Body of pancreas (tissue), 4 donors: Measurements from ENCODE around the gene USF2.

Experiments
- POLR2A ChIP-seq, 3 donors: fragments of 450-650 bp; IDR thresholded peaks; one replicate each; pipeline ENCODE4 v1.6.1; 2016; ENCODE audit warnings: antibody characterized with exemption in 3 of 3, mild to moderate bottlenecking in 2 of 3
- TF ChIP-seq, protein P1 (sequence below), 7 experiments: fragments of 450-650 bp in 4 of 7; fragments of 200-600 bp in 3 of 7; sonication (generic) in 3 of 7; IDR thresholded peaks; one replicate each; pipeline ENCODE4 v1.5.1; 2016 to 2019; ENCODE audit warnings: antibody characterized with exemption in 7 of 7

GRCh38 chr19:35285095-35285449, 16.3 kb downstream of the USF2 start:
- no peak for TF ChIP-seq POLR2A (IDR thresholded peaks at IDR 0.05)
- TF ChIP-seq, protein P1, sequence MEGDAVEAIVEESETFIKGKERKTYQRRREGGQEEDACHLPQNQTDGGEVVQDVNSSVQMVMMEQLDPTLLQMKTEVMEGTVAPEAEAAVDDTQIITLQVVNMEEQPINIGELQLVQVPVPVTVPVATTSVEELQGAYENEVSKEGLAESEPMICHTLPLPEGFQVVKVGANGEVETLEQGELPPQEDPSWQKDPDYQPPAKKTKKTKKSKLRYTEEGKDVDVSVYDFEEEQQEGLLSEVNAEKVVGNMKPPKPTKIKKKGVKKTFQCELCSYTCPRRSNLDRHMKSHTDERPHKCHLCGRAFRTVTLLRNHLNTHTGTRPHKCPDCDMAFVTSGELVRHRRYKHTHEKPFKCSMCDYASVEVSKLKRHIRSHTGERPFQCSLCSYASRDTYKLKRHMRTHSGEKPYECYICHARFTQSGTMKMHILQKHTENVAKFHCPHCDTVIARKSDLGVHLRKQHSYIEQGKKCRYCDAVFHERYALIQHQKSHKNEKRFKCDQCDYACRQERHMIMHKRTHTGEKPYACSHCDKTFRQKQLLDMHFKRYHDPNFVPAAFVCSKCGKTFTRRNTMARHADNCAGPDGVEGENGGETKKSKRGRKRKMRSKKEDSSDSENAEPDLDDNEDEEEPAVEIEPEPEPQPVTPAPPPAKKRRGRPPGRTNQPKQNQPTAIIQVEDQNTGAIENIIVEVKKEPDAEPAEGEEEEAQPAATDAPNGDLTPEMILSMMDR (IDR thresholded peaks at IDR 0.05): no peak
